Stimulated activated CD4-positive, alpha-beta T cell treated with anti-CD3 and anti-CD28 coated beads, Interleukin-12 subunit alpha, Interleukin-12 subunit beta, amount 100 ng/mL, for 48 hours (primary cell): ENCODE data around the gene PSMA4.
A peak's percentile ranks its signal among the peaks of the same experiment; 100 is the strongest.
"Not testable (repeated sequence)": the region's sequence is repeated elsewhere in the genome, so short reads cannot be mapped to it uniquely, and the experiment has no call there.

ENCODE experiments used
- DNase-seq, 3 donors: peaks; one replicate each; pipeline ENCODE4 v3.0.0-alpha.2; 2020; ENCODE audit warnings: low read depth in 2 of 3, low spot score in 1 of 3

Gene PSMA4

GRCh38 chr15:78550815-78551214 is 10.6 kb downstream of the PSMA4 start:
- no peak for DNase-seq

GRCh38 chr15:78551902-78552301 is 11.7 kb downstream of the PSMA4 start:
- DNase-seq: no peak

- no peak for DNase-seq
Measured at GRCh38 chr15:78552597-78552996, 12.4 kb downstream of the PSMA4 start.

- not testable (repeated sequence) for DNase-seq
Measured at GRCh38 chr15:78560201-78560600, 20.0 kb downstream of the PSMA4 start.

- no peak for DNase-seq
Measured at GRCh38 chr15:78561490-78561889, 21.2 kb downstream of the PSMA4 start.

GRCh38 chr15:78563092-78563491 is 22.8 kb downstream of the PSMA4 start:
- DNase-seq: no peak

- DNase-seq: no peak
Measured at GRCh38 chr15:78564743-78565096, 24.5 kb downstream of the PSMA4 start.

GRCh38 chr15:78565097-78565950 is 25.1 kb downstream of the PSMA4 start, which contains the start of gene CHRNA5:
CHRNA5 (plus strand) TSS chr15:78565520; CDS start chr15:78565720, 200 bp downstream.
- DNase-seq: peak; percentile 67 to 84 (median 77)

GRCh38 chr15:78565951-78566774 is 25.9 kb downstream of the PSMA4 start:
- peak in 1 of 3 donors; percentile 0 for DNase-seq

GRCh38 chr15:78567531-78567930 is 27.3 kb downstream of the PSMA4 start:
- no peak for DNase-seq

GRCh38 chr15:78570710-78571109 is 30.5 kb downstream of the PSMA4 start:
- DNase-seq: no peak

GRCh38 chr15:78571382-78571781 is 31.1 kb downstream of the PSMA4 start:
- DNase-seq: no peak

- DNase-seq: no peak
Measured at GRCh38 chr15:78573416-78573815, 33.2 kb downstream of the PSMA4 start.

- no peak for DNase-seq
Measured at GRCh38 chr15:78574944-78575343, 34.7 kb downstream of the PSMA4 start.

- DNase-seq: no peak
Measured at GRCh38 chr15:78597583-78597982, 57.3 kb downstream of the PSMA4 start.

- DNase-seq: no peak
Measured at GRCh38 chr15:78598348-78598747, 58.1 kb downstream of the PSMA4 start.

GRCh38 chr15:78599189-78599588 is 58.9 kb downstream of the PSMA4 start:
- no peak for DNase-seq
